Ovary (tissue), 9 donors: ENCODE results near the gene SMURF1. TPM values are rescaled to one million over a fixed set of nuclear protein-coding genes. Genes with fewer than 3 reads are reported as not detected.

ENCODE experiments used
- DNase-seq, 5 donors: peaks; one replicate each; pipeline ENCODE4 v3.0.0-alpha.2; 2019 to 2020
- H3K27ac ChIP-seq, 2 donors: fragments of 200-600 bp; one replicate each; pipeline versions ENCODE4 v1.5.1 to v1.8.0; 2019 to 2022
- H3K27me3 ChIP-seq: fragments of 200-600 bp; one replicate; pipeline ENCODE4 v1.8.0; 2022
- H3K36me3 ChIP-seq: fragments of 200-600 bp; sonication (generic); one replicate; pipeline ENCODE4 v1.5.1; 2019
- H3K4me1 ChIP-seq: one replicate; pipeline ENCODE4 v1.8.1; 2013; ENCODE audit warnings: mild to moderate bottlenecking, moderate library complexity; ENCODE audit not compliant: insufficient read depth
- H3K4me3 ChIP-seq: fragments of 200-600 bp; sonication (generic); one replicate; pipeline ENCODE4 v1.5.1; 2017
- H3K9me3 ChIP-seq, 2 donors: fragments of 200-600 bp in 1 of 2; sonication (generic) in 1 of 2; one replicate each; pipeline versions ENCODE4 v1.5.1 to v1.8.1; 2013 to 2019; ENCODE audit warnings: mild to moderate bottlenecking in 1 of 2, moderate library complexity in 1 of 2
- EP300 ChIP-seq: sonication (generic); formaldehyde crosslinking; IDR thresholded peaks from one replicate; pipeline ENCODE4 v1.6.1; 2017; ENCODE audit warnings: antibody characterized with exemption
- POLR2A ChIP-seq: fragments of 450-650 bp; IDR thresholded peaks from one replicate; pipeline ENCODE4 v1.6.1; 2017; ENCODE audit warnings: antibody characterized with exemption, mild to moderate bottlenecking, moderate library complexity
- WGBS, 3 donors: extraction: QIAGEN DNeasy Blood & Tissue Kit in 1 of 3; methylation state at CpG; one replicate each; pipeline versions ENCODE4 v1.1.5 to v1.1.7; 2013 to 2017; 5-methylcytosine and 5-hydroxymethylcytosine counted together
- intact Hi-C, 4 donors: fragments of 100-400 bp; cut with DNase I; formaldehyde crosslinking; loops; one replicate each; pipeline versions ENCODE4 v1.11.0 to v1.15.1; 2022 to 2023
- polyA plus RNA-seq, 2 donors: library from polyadenylated mRNA; stranded (reverse); fragments of 200-250 nt in 1 of 2; fragments of 350-450 nt in 1 of 2; fragmentation: Illumina TruSeq in 1 of 2; extraction: RNeasy Lipid Tissue Mini Kit (QIAGEN cat#74804) in 1 of 2; gene quantifications; one replicate each; pipeline ENCODE4 v1.2.3, GENCODE V29; 2013 to 2014
- total RNA-seq, 7 donors: library from RNA; depleted of rRNA in 2 of 7; stranded (reverse); fragments of >200 nt in 2 of 7; fragmentation: NEBNext Ultra II Directional in 3 of 7; extraction: Animal tissue kit (Norgen Biotek cat#: 25700) in 3 of 7; gene quantifications; one replicate each; pipeline versions ENCODE4 v1.1.0 to v1.2.4, GENCODE V29; 2016 to 2023
- TF ChIP-seq, protein P1 (sequence below), 3 donors: fragments of 450-650 bp in 2 of 3; fragments of 200-600 bp in 1 of 3; IDR thresholded peaks; one replicate each; pipeline versions ENCODE4 v1.5.1 to v1.8.0; 2016 to 2022; ENCODE audit warnings: antibody characterized with exemption in 3 of 3, mild to moderate bottlenecking in 1 of 3
- donor health status: DM: no; HTN: no; CAD: no; lungs with moderate emphysema.
- donor health status: DM: no; HTN: no; CAD: no.
- donor health status: Bipolar disorder and iron deficiency.
- donor health status: DM: yes; HTN: yes; CAD: no.
- donor health status: DM: no; HTN: no; CAD: no.
- donor health status: DM: yes; HTN: yes; CAD: no.

The SMURF1 gene
- total and polyA plus RNA-seq, 9 donors = 15.1 to 40.3 (median 27.2) TPM

DNA sequence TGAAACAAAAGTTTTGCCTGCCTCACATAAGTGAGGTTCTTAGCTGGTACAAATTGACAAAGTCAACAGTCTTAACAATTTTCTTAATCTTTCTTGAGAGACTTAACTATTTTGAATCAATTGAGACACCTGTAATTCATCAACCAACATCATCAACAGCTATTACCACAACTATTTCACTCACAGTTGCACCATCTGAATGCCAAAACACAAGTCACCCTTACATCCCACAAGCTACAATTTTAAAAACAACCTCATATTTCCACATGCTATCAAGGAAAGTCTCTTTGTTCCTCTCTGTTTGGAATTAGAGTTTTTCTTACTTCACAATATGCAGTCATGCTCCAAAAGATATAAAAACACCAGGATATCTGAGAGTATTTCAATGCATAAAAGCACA lies 4.9 kb downstream of the SMURF1 start:
- peak overlapping the region in 1 of 2 donors; percentile 11 for H3K27ac ChIP-seq

DNA sequence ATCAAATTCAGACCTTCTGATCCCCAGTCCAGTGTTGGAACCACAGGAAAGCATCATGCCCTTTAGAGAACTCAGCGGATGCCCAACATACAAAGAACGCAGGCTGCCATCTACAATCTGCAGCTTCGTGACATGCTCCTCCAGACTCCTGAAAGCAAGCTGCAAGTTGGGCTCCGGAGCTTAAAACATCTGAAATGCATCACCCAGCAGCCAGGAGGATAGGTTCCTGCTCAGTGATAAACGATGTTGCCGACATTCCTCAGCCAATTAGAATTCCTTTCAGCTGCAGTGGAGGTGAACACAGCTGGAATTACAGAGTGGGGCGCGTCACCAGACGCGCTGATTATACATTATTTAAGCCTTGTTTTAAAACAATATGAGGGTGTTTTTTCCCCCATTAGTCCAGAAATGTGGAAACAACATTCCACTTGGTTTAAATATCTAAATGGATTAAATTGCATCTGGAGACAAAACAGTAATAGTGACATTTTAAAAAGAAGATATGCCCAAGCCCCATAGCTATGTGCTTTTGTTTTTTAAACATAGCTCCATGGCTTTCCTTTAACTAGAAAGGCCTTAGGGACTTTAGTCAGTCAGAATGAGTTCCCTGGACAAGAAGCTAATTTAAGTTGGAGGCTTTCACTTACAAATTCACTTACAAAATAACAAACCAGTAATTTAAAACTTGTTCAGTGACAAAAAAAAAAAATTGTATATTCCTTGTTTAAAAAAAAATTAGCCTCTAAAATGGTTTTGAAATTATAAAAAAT lies 6.3 kb downstream of the SMURF1 start:
- Histone ChIP-seq H3K36me3 (no peaks in the 10 kb centered on the region), H3K4me3 (no peak overlapping the region), H3K27me3 (no peaks in the 10 kb centered on the region), H3K4me1 (peaks cover 9% of the 10 kb centered on the region), H3K9me3 (no peaks in the 10 kb centered on the region), H3K27ac (peak overlapping the region in 1 of 2 donors; percentile 11)
- DNase-seq = no peak
- WGBS, 3 donors = 5 to 16% (median 6%) methylated on average over 10 of the region's 10 CpGs
- intact Hi-C loops = no loop called here
- TF ChIP-seq, protein P1, sequence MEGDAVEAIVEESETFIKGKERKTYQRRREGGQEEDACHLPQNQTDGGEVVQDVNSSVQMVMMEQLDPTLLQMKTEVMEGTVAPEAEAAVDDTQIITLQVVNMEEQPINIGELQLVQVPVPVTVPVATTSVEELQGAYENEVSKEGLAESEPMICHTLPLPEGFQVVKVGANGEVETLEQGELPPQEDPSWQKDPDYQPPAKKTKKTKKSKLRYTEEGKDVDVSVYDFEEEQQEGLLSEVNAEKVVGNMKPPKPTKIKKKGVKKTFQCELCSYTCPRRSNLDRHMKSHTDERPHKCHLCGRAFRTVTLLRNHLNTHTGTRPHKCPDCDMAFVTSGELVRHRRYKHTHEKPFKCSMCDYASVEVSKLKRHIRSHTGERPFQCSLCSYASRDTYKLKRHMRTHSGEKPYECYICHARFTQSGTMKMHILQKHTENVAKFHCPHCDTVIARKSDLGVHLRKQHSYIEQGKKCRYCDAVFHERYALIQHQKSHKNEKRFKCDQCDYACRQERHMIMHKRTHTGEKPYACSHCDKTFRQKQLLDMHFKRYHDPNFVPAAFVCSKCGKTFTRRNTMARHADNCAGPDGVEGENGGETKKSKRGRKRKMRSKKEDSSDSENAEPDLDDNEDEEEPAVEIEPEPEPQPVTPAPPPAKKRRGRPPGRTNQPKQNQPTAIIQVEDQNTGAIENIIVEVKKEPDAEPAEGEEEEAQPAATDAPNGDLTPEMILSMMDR (IDR thresholded peaks at IDR 0.05) = no peak
- TF ChIP-seq EP300 (no peak), POLR2A (no peak)

More for the DNA sequence above, 4.9 kb downstream of the SMURF1 start:
- no peak for DNase-seq
- TF ChIP-seq EP300 = no peak
- TF ChIP-seq POLR2A = no peak
- TF ChIP-seq, protein P1 (IDR thresholded peaks at IDR 0.05) = no peak
- intact Hi-C loops = no loop called here
- Histone ChIP-seq H3K36me3 (no peaks in the 10 kb centered on the region), H3K4me1 (peaks cover 6% of the 10 kb centered on the region), H3K9me3 (no peaks in the 10 kb centered on the region), H3K27me3 (no peaks in the 10 kb centered on the region), H3K4me3 (no peak overlapping the region)

DNA sequence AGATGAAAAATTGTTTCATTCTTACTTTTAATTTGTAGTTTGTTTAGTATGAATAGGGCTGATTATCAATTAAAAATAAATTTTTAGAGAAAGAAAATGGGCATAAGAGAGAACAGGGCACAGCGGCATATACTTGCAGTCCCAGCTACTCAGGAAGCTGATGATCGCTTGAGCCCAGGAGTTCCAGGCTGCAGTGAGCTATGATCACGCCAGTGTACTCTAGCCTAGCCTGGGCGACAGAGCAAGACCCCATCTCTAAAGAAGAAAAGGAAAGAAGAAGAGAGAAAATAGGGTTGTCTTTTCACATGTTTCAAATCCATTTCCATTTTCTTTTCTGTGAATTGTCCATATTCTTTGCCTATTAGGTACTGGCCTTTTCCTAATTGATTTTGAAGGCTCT lies 8.0 kb downstream of the SMURF1 start:
- H3K9me3 ChIP-seq = no peaks in the 10 kb centered on the region
- DNase-seq = no peak
- H3K36me3 ChIP-seq = no peaks in the 10 kb centered on the region
- no peak overlapping the region for H3K27ac ChIP-seq
- H3K4me1 ChIP-seq = peaks cover 12% of the 10 kb centered on the region
- H3K27me3 ChIP-seq = no peaks in the 10 kb centered on the region
- intact Hi-C loops = no loop called here
- TF ChIP-seq, protein P1 (IDR thresholded peaks at IDR 0.05) = no peak
- TF ChIP-seq POLR2A = no peak
- no peak for TF ChIP-seq EP300
- WGBS, 3 donors = 96 to 98% (median 96%) methylated on average over 4 of the region's 4 CpGs
- H3K4me3 ChIP-seq = no peak overlapping the region

DNA sequence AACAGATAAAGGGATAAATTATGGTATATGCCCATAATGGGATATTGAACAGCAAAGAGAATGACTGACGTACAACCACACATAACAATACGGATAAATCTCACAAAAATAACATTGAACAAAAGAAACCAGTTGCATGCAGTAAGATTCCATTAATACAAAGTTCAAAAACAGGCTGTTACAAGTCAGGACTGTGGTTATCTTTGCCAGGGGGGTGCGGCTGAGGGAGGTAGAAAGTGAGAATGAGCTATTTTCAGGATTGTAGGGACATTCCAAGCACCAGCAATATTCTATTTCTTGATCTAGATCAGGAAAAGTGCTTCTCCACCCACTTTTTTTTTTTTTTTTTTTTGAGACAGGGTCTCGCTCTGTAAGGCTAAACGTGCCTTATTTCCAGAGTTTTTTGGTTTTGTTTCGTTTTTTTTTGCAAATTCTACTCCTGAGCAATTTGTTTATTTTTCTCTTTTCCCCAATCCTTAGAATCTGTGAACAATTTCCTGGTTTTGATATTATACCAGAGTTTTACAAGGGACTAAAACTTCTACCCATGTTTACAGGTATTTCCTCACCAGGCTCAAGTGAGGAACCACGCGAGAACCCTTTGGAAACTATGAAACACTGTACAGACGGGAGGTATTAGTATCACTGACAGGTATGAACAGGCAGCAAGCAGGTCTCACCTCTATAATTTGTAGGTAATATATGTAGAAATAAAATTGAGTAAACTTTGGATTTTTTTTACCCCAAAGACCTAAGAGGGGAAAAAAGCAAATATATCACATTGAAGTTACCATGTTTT lies 9.9 kb downstream of the SMURF1 start:
- H3K27ac ChIP-seq = no peak overlapping the region
- H3K4me3 ChIP-seq = no peak overlapping the region
- no peak for DNase-seq
- no peaks in the 10 kb centered on the region for H3K36me3 ChIP-seq
- no peaks in the 10 kb centered on the region for H3K27me3 ChIP-seq
- TF ChIP-seq, protein P1 (IDR thresholded peaks at IDR 0.05) = no peak
- TF ChIP-seq EP300 = no peak
- TF ChIP-seq POLR2A = no peak
- no peaks in the 10 kb centered on the region for H3K9me3 ChIP-seq
- intact Hi-C loops = no loop called here
- H3K4me1 ChIP-seq = peaks cover 13% of the 10 kb centered on the region
- WGBS, 3 donors = 47 to 54% (median 48%) methylated on average over 9 of the region's 9 CpGs
